ENCODE data around the gene SMDT1. TPM values are rescaled to one million over a fixed set of nuclear protein-coding genes. Genes with fewer than 3 reads are reported as not detected.

The SMDT1 gene
- polyA plus RNA-seq, 1 of the 3 experiments (the other 2 are of a cell fraction), result 29.8 TPM

GRCh38 chr22:42077486-42078125 is 1.9 kb upstream of the SMDT1 start (continued):
- TF ChIP-seq USF2 (IDR thresholded peaks at IDR 0.05; ENCODE audit: borderline replicate concordance, low read depth, low read length), result no peak
- TF ChIP-seq SMC3 (IDR thresholded peaks at IDR 0.05; ENCODE audit: low read depth, low read length), result no peak
- no peak for TF ChIP-seq RFX5 (IDR thresholded peaks at IDR 0.05; ENCODE audit: low read length)
- TF ChIP-seq GATA2 (CRISPR knock-in tag; IDR thresholded peaks at IDR 0.05), result no peak

GRCh38 chr22:42078469-42079318 is 806 bp upstream of the SMDT1 start:
- 78% methylated on average over 8 of the region's 24 CpGs for WGBS (ENCODE audit: low lambda C conversion rate)
- TF ChIP-seq TAF1 (IDR thresholded peaks at IDR 0.05; ENCODE audit: borderline replicate concordance, low read depth, low read length), result no peak
- no peak for TF ChIP-seq TCF12 (IDR thresholded peaks at IDR 0.05)
- TF ChIP-seq REST (IDR thresholded peaks at IDR 0.05; ENCODE audit: low read depth, low read length), result no peak
- no peak for TF ChIP-seq RCOR1 (IDR thresholded peaks at IDR 0.05; ENCODE audit: low read length)
- H3K9me2 ChIP-seq, result no peaks in the 10 kb centered on the region
- H4K20me1 ChIP-seq (ENCODE audit: insufficient read depth), result no peaks in the 10 kb centered on the region
- H3K79me2 ChIP-seq (ENCODE audit: insufficient read depth), result peaks cover 15% of the 10 kb centered on the region
- DNase-seq, result no peak
- peak overlapping the region; percentile 78 for H3K9ac ChIP-seq
- H3K4me3 ChIP-seq (ENCODE audit: low read depth in 2 of 2, low read length in 1 of 2), result peak overlapping the region; percentile 60 to 71; a peak in 3 of 4 replicates
- peak overlapping the region; percentile 76 to 78 for H3K27ac ChIP-seq (ENCODE audit: low read depth in 2 of 2, low read length in 1 of 2)
- CTCF ChIA-PET, result interaction anchor here (1.2 kb wide), 1 partner anchor 12 kb away, joined by 4 read pairs; no protein-coding TSS in a partner anchor
- POLR2A ChIA-PET, result no interaction called here
- H3K36me3 ChIP-seq (replicated peaks in 1 of 2; ENCODE audit: control insufficient read depth in 1 of 2, insufficient read depth in 2 of 2, low read length in 1 of 2), result no peaks in the 10 kb centered on the region
- peak overlapping the region; percentile 59; the same call in 1 of the 2 replicates for H2AFZ ChIP-seq (ENCODE audit: low read depth)
- no peaks in the 10 kb centered on the region for H3K9me3 ChIP-seq
- H3F3A ChIP-seq (replicated peaks; ENCODE audit: insufficient read depth), result no peaks in the 10 kb centered on the region
- no peaks in the 10 kb centered on the region for H3K27me3 ChIP-seq (ENCODE audit: insufficient read depth)
- peaks cover 0 to 8% of the 10 kb centered on the region in 2 experiments; a peak in 2 of 4 replicates for H3K4me1 ChIP-seq (ENCODE audit: control insufficient read depth in 1 of 2, insufficient read depth in 2 of 2, low read depth in 1 of 2, low read length in 1 of 2)
- H3K4me2 ChIP-seq, result peak overlapping the region; percentile 70; the same call in 1 of the 2 replicates

All from SK-N-SH (cell line).